KOPT-K1 (cell line): ENCODE results near the gene RAB5A.
"Not testable (repeated sequence)": the region's sequence is repeated elsewhere in the genome, so short reads cannot be mapped to it uniquely, and the experiment has no call there.

ENCODE experiments used
- H3K27ac ChIP-seq: fragments of 200-600 bp; sonication (generic); 2 replicates; pipeline ENCODE4 v1.5.1; 2016; ENCODE audit warnings: antibody characterized with exemption, mild to moderate bottlenecking, low read depth, low read length; ENCODE audit not compliant: poor library complexity, severe bottlenecking
- H3K36me3 ChIP-seq: fragments of 200-600 bp; sonication (generic); 2 replicates; pipeline ENCODE4 v1.5.1; 2017; ENCODE audit warnings: antibody characterized with exemption, mild to moderate bottlenecking, low read length, moderate library complexity; ENCODE audit not compliant: insufficient read depth
- H3K9me3 ChIP-seq: fragments of 200-600 bp; sonication (generic); 2 replicates; pipeline ENCODE4 v1.5.1; 2017; ENCODE audit warnings: antibody characterized with exemption, low read length, mild to moderate bottlenecking; ENCODE audit not compliant: insufficient read depth, poor library complexity, severe bottlenecking

RAB5A gene

GRCh38 chr3:19937459-19938294 is 9.2 kb upstream of the RAB5A start:
- H3K36me3 ChIP-seq: no peaks in the 10 kb centered on the region
- H3K27ac ChIP-seq: no peak overlapping the region
- H3K9me3 ChIP-seq: no peaks in the 10 kb centered on the region

GRCh38 chr3:19938295-19938627 is 8.6 kb upstream of the RAB5A start:
- no peaks in the 10 kb centered on the region for H3K36me3 ChIP-seq
- no peaks in the 10 kb centered on the region for H3K9me3 ChIP-seq
- no peak overlapping the region for H3K27ac ChIP-seq

GRCh38 chr3:19940643-19941042 is 6.3 kb upstream of the RAB5A start:
- no peaks in the 10 kb centered on the region for H3K36me3 ChIP-seq
- H3K9me3 ChIP-seq: no peaks in the 10 kb centered on the region
- H3K27ac ChIP-seq: no peak overlapping the region

GRCh38 chr3:19945534-19945933 is 1.4 kb upstream of the RAB5A start:
- no peaks in the 10 kb centered on the region for H3K9me3 ChIP-seq
- H3K36me3 ChIP-seq: peaks cover 8% of the 10 kb centered on the region; the same call in 1 of the 2 replicates
- H3K27ac ChIP-seq: no peak overlapping the region

- H3K36me3 ChIP-seq: peaks cover 15% of the 10 kb centered on the region
- H3K9me3 ChIP-seq: no peaks in the 10 kb centered on the region
- H3K27ac ChIP-seq: peak overlapping the region; percentile 78
Measured at GRCh38 chr3:19945969-19946831, 697 bp upstream of the RAB5A start.

GRCh38 chr3:19947549-19948225 is 790 bp downstream of the RAB5A start:
- Histone ChIP-seq H3K27ac (peak overlapping the region; percentile 78), H3K9me3 (no peaks in the 10 kb centered on the region), H3K36me3 (peaks cover 30% of the 10 kb centered on the region)

- Histone ChIP-seq H3K9me3 (no peaks in the 10 kb centered on the region), H3K27ac (peak overlapping the region; percentile 78), H3K36me3 (peaks cover 35% of the 10 kb centered on the region)
Measured at GRCh38 chr3:19948226-19948591, 1.3 kb downstream of the RAB5A start.

GRCh38 chr3:19950316-19950715 is 3.4 kb downstream of the RAB5A start:
- H3K36me3 ChIP-seq: peaks cover 56% of the 10 kb centered on the region
- no peaks in the 10 kb centered on the region for H3K9me3 ChIP-seq
- no peak overlapping the region for H3K27ac ChIP-seq

GRCh38 chr3:19954676-19955075 is 7.8 kb downstream of the RAB5A start:
- no peak overlapping the region for H3K27ac ChIP-seq
- H3K36me3 ChIP-seq: peaks cover 71% of the 10 kb centered on the region
- no peaks in the 10 kb centered on the region for H3K9me3 ChIP-seq

- H3K27ac ChIP-seq, H3K9me3 ChIP-seq: not testable (repeated sequence)
- H3K36me3 ChIP-seq: peaks cover 67% of the 10 kb centered on the region
Measured at GRCh38 chr3:19957354-19957753, 10.5 kb downstream of the RAB5A start.

- H3K36me3 ChIP-seq: peaks cover 51% of the 10 kb centered on the region
- no peak overlapping the region for H3K27ac ChIP-seq
- H3K9me3 ChIP-seq: no peaks in the 10 kb centered on the region
Measured at GRCh38 chr3:19959505-19959904, 12.6 kb downstream of the RAB5A start.

- Histone ChIP-seq H3K9me3 (no peaks in the 10 kb centered on the region), H3K36me3 (peaks cover 40% of the 10 kb centered on the region), H3K27ac (no peak overlapping the region)
Measured at GRCh38 chr3:19960696-19961095, 13.8 kb downstream of the RAB5A start.

- Histone ChIP-seq H3K9me3 (no peaks in the 10 kb centered on the region), H3K27ac (no peak overlapping the region), H3K36me3 (peaks cover 40% of the 10 kb centered on the region)
Measured at GRCh38 chr3:19961960-19962359, 15.1 kb downstream of the RAB5A start.

- Histone ChIP-seq H3K9me3 (no peaks in the 10 kb centered on the region), H3K36me3 (peaks cover 33% of the 10 kb centered on the region), H3K27ac (no peak overlapping the region)
Measured at GRCh38 chr3:19967208-19967607, 20.3 kb downstream of the RAB5A start.

- Histone ChIP-seq H3K27ac (no peak overlapping the region), H3K9me3 (no peaks in the 10 kb centered on the region), H3K36me3 (peaks cover 27% of the 10 kb centered on the region)
Measured at GRCh38 chr3:19967812-19968211, 20.9 kb downstream of the RAB5A start.
